Measurements from ENCODE around the gene TMEM234. TPM values are rescaled to one million over a fixed set of nuclear protein-coding genes. Genes with fewer than 3 reads are reported as not detected.

TMEM234 gene
- total RNA-seq, 1 donor from 2014 or later: 22.3 TPM

GRCh38 chr1:32172621-32173245 lies 49.4 kb downstream of the TMEM234 start:
- H3K27ac ChIP-seq: no peak overlapping the region
- intact Hi-C loops (cut with DNase I): no loop called here
- DNase-seq (no peak), ATAC-seq (no peak)
- no peak overlapping the region for H3K4me3 ChIP-seq
- no peaks in the 10 kb centered on the region for H3K9me3 ChIP-seq
- H3K27me3 ChIP-seq: no peaks in the 10 kb centered on the region
- H3K4me1 ChIP-seq: no peaks in the 10 kb centered on the region
- TF ChIP-seq CTCF (IDR thresholded peaks at IDR 0.05): no peak
- H3K36me3 ChIP-seq: peaks cover 58% of the 10 kb centered on the region

GRCh38 chr1:32170991-32171390 lies 51.2 kb downstream of the TMEM234 start:
- Histone ChIP-seq H3K4me1 (no peaks in the 10 kb centered on the region), H3K36me3 (peaks cover 75% of the 10 kb centered on the region), H3K4me3 (no peak overlapping the region), H3K27ac (no peak overlapping the region), H3K9me3 (no peaks in the 10 kb centered on the region), H3K27me3 (no peaks in the 10 kb centered on the region)
- ATAC-seq (peak; percentile 28), DNase-seq (no peak)
- intact Hi-C loops (cut with DNase I): no loop called here
- no peak for TF ChIP-seq CTCF (IDR thresholded peaks at IDR 0.05)

Other genes starting within 250 kb of the TMEM234 start
- gene KHDRBS1, start 208.5 kb downstream of the TMEM234 start, total RNA-seq: 81.7 TPM
- 18.1 TPM for gene TMEM39B, start 149.4 kb downstream of the TMEM234 start, total RNA-seq
- 69.2 TPM for gene KPNA6, start 114.3 kb downstream of the TMEM234 start, total RNA-seq
- 47.5 TPM for gene TXLNA, start 42.7 kb downstream of the TMEM234 start, total RNA-seq
- 2.7 TPM for gene CCDC28B, start 21.8 kb downstream of the TMEM234 start, total RNA-seq
- 1.2 TPM for gene IQCC, start 16.7 kb downstream of the TMEM234 start, total RNA-seq
- gene DCDC2B, start 13.3 kb downstream of the TMEM234 start, total RNA-seq: not detected
- gene EIF3I, start 54 bp upstream of the TMEM234 start, total RNA-seq: 116 TPM
- gene FAM167B, start 24.9 kb upstream of the TMEM234 start, total RNA-seq: 65.9 TPM
- 8.3 TPM for gene LCK, start 28.9 kb upstream of the TMEM234 start, total RNA-seq
- 71.2 TPM for gene HDAC1, start 69.7 kb upstream of the TMEM234 start, total RNA-seq
- gene MARCKSL1, start 113.9 kb upstream of the TMEM234 start, total RNA-seq: 44.5 TPM
- gene FAM229A, start 140.1 kb upstream of the TMEM234 start, total RNA-seq: 9.3 TPM
- 2.5 TPM for gene TSSK3, start 140.2 kb upstream of the TMEM234 start, total RNA-seq
- 67.6 TPM for gene BSDC1, start 172.1 kb upstream of the TMEM234 start, total RNA-seq
- gene ZBTB8B, start 242.7 kb upstream of the TMEM234 start, total RNA-seq: not detected

All from upper lobe of right lung (tissue), 1 donor.